SK-N-SH treated with all-trans-retinoic acid at 6 μM for 48 hours (cell line): ENCODE results near the gene POU3F3.

ENCODE experiments used
- ATAC-seq: fragments of 200-7000 bp; cut with Tn5 transposase; 3 replicates; pipeline ENCODE4 v1.9.1; 2020; ENCODE audit warnings: mild to moderate bottlenecking, moderate library complexity
- ARNTL ChIP-seq: fragments of 450-650 bp; formaldehyde crosslinking; IDR thresholded peaks from 2 replicates; pipeline ENCODE4 v1.5.0; 2020; ENCODE audit warnings: low read depth, mild to moderate bottlenecking, moderate library complexity, borderline replicate concordance
- BACH2 ChIP-seq: fragments of 250-450 bp; sonication (Bioruptor Pico); IDR thresholded peaks from 2 replicates; pipeline ENCODE4 v1.9.0; 2021; ENCODE audit warnings: mild to moderate bottlenecking, borderline replicate concordance
- CREB5 ChIP-seq: fragments of 250-450 bp; sonication (Bioruptor Pico); IDR thresholded peaks from 2 replicates; pipeline ENCODE4 v1.5.1; 2020; ENCODE audit warnings: low read depth, mild to moderate bottlenecking, moderate library complexity
- CSDC2 ChIP-seq: fragments of 250-450 bp; sonication (Bioruptor Pico); IDR thresholded peaks from 2 replicates; pipeline ENCODE4 v1.5.0; 2020; ENCODE audit warnings: mild to moderate bottlenecking, moderate library complexity
- ESRRG ChIP-seq: fragments of 250-450 bp; sonication (Bioruptor Pico); IDR thresholded peaks from 2 replicates; pipeline ENCODE4 v1.6.1; 2021; ENCODE audit warnings: mild to moderate bottlenecking
- GLIS3 ChIP-seq: fragments of 250-450 bp; sonication (Bioruptor Pico); IDR thresholded peaks from 2 replicates; pipeline ENCODE4 v1.5.0; 2020; ENCODE audit warnings: mild to moderate bottlenecking, moderate library complexity
- ISL1 ChIP-seq: fragments of 250-450 bp; sonication (Bioruptor Pico); IDR thresholded peaks from 2 replicates; pipeline ENCODE4 v2.1.2; 2022; ENCODE audit warnings: mild to moderate bottlenecking, moderate library complexity
- OSR1 ChIP-seq: fragments of 250-450 bp; sonication (Bioruptor Pico); IDR thresholded peaks from 2 replicates; pipeline ENCODE4 v1.8.0; 2022; ENCODE audit warnings: moderate library complexity, mild to moderate bottlenecking, inconsistent platforms
- PATZ1 ChIP-seq: fragments of 250-450 bp; sonication (Bioruptor Pico); IDR thresholded peaks from 2 replicates; pipeline ENCODE4 v1.8.0; 2020; ENCODE audit warnings: mild to moderate bottlenecking, moderate library complexity, borderline replicate concordance
- PPARA ChIP-seq: fragments of 250-450 bp; sonication (Bioruptor Pico); IDR thresholded peaks from 2 replicates; pipeline ENCODE4 v1.5.0; 2020; ENCODE audit warnings: mild to moderate bottlenecking, borderline replicate concordance
- RARB ChIP-seq: fragments of 250-450 bp; sonication (Bioruptor Pico); IDR thresholded peaks from 2 replicates; pipeline ENCODE4 v1.8.0; 2021; ENCODE audit warnings: mild to moderate bottlenecking, moderate library complexity
- SNAI2 ChIP-seq: fragments of 250-450 bp; sonication (Bioruptor Pico); IDR thresholded peaks from 2 replicates; pipeline ENCODE4 v1.5.0; 2020; ENCODE audit warnings: mild to moderate bottlenecking, moderate library complexity
- TCF4 ChIP-seq: fragments of 250-450 bp; sonication (Bioruptor Pico); IDR thresholded peaks from 2 replicates; pipeline ENCODE4 v1.8.0; 2021; ENCODE audit warnings: mild to moderate bottlenecking, moderate library complexity, borderline replicate concordance
- TOX ChIP-seq: fragments of 250-450 bp; sonication (Bioruptor Pico); IDR thresholded peaks from 2 replicates; pipeline ENCODE4 v1.8.0; 2021; ENCODE audit warnings: mild to moderate bottlenecking, moderate library complexity, borderline replicate concordance
- TSHZ2 ChIP-seq: fragments of 250-450 bp; sonication (Bioruptor Pico); IDR thresholded peaks from 2 replicates; pipeline ENCODE4 v1.5.0; 2020; ENCODE audit warnings: mild to moderate bottlenecking, moderate library complexity
- ZC3H10 ChIP-seq: fragments of 250-450 bp; sonication (Bioruptor Pico); IDR thresholded peaks from 2 replicates; pipeline ENCODE4 v1.5.1; 2021; ENCODE audit warnings: mild to moderate bottlenecking, moderate library complexity
- ZFP3 ChIP-seq: fragments of 250-450 bp; sonication (Bioruptor Pico); IDR thresholded peaks from 2 replicates; pipeline ENCODE4 v1.5.0; 2020; ENCODE audit warnings: mild to moderate bottlenecking, moderate library complexity
- ZFP30 ChIP-seq: fragments of 450-650 bp; formaldehyde crosslinking; IDR thresholded peaks from 2 replicates; pipeline ENCODE4 v1.5.0; 2022; ENCODE audit warnings: mild to moderate bottlenecking, moderate library complexity
- ZNF565 ChIP-seq: fragments of 450-650 bp; formaldehyde crosslinking; conservative IDR thresholded peaks from 2 replicates; pipeline ENCODE4 v1.5.0; 2020; ENCODE audit warnings: low read depth, mild to moderate bottlenecking, moderate library complexity
- ZNF70 ChIP-seq: fragments of 450-650 bp; formaldehyde crosslinking; IDR thresholded peaks from 2 replicates; pipeline ENCODE4 v1.5.0; 2020; ENCODE audit warnings: mild to moderate bottlenecking, moderate library complexity
- ZNF8 ChIP-seq: fragments of 450-650 bp; formaldehyde crosslinking; IDR thresholded peaks from 2 replicates; pipeline ENCODE4 v1.5.0; 2020; ENCODE audit warnings: mild to moderate bottlenecking, moderate library complexity
- TF ChIP-seq, protein P1 (sequence below): fragments of 250-450 bp; sonication (Bioruptor Pico); IDR thresholded peaks from 2 replicates; pipeline ENCODE4 v1.5.1; 2021; ENCODE audit warnings: mild to moderate bottlenecking, moderate library complexity

The POU3F3 gene

DNA sequence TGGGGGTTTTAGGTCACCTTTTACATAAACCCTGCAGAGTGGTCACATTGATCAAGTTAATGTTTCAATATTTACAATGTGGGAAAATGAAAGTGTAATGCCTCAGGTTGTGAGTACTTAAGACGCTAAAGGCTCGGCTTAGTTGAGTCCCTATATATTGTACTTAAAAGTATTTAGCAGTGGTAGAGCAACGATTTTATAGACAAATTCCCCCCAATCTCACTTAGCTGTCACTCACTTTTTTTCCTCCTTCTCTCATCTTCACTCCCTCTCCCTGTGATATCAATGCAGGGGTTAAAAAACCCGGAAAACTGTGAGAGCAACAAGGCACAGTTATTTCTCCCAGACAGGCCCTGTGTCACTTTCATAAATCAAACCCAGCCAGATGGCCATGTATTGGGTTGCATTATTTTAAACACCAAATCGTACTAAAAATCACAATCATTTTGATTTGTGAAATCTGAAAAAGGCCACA is 5.4 kb downstream of the POU3F3 start (continued):
- TF ChIP-seq, protein P1, sequence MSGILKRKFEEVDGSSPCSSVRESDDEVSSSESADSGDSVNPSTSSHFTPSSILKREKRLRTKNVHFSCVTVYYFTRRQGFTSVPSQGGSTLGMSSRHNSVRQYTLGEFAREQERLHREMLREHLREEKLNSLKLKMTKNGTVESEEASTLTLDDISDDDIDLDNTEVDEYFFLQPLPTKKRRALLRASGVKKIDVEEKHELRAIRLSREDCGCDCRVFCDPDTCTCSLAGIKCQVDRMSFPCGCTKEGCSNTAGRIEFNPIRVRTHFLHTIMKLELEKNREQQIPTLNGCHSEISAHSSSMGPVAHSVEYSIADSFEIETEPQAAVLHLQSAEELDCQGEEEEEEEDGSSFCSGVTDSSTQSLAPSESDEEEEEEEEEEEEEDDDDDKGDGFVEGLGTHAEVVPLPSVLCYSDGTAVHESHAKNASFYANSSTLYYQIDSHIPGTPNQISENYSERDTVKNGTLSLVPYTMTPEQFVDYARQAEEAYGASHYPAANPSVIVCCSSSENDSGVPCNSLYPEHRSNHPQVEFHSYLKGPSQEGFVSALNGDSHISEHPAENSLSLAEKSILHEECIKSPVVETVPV (CRISPR knock-in tag): no peak
- no peak for TF ChIP-seq ZC3H10 (CRISPR knock-in tag)
- TF ChIP-seq CSDC2: no peak

DNA sequence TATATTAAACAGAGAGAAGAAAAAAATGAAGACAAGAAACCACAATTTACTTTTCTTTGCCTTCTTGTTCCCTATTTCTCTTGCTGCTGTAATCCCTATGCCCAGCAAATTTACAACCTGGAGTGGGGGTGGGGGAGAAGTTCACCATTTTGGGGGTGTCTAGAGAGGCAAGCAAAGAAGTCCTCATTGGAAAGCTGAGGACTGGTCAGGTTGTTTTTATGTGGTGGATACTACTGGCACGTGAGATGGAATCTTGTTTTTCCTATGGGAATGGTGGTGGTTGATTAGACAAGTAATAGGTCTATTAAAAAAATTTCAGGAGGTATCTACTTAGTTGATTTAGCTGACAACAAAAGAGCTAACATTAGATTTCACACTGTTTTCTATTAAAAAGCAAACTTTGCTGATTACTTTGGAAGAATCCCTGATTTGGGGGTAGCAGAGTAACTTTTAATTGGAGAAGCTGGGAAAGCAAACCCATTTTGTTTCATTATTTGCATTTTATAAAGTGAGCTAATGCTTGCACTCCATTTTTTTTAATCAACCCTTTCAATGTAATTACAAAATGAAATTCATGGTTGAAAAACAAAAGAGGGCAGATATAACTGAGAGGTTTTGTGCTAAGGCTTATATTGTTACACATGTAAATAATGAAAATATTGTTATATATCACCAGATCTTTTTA is 6.0 kb downstream of the POU3F3 start:
- ATAC-seq: no peak
- TF ChIP-seq ARNTL (no peak), ESRRG (CRISPR knock-in tag) (no peak), SNAI2 (CRISPR knock-in tag) (no peak), CREB5 (CRISPR knock-in tag) (no peak), PATZ1 (CRISPR knock-in tag) (no peak), ISL1 (no peak), TSHZ2 (no peak), ZNF8 (no peak), PPARA (CRISPR knock-in tag) (no peak), OSR1 (CRISPR knock-in tag) (no peak), BACH2 (no peak), TCF4 (CRISPR knock-in tag) (no peak), ZC3H10 (CRISPR knock-in tag) (no peak), GLIS3 (CRISPR knock-in tag) (no peak), ZFP30 (CRISPR knock-in tag) (no peak), CSDC2 (no peak), ZNF565 (CRISPR knock-in tag) (no peak)
- TF ChIP-seq, protein P1 (CRISPR knock-in tag): no peak

- no peak for ATAC-seq
- no peak for TF ChIP-seq BACH2
- no peak for TF ChIP-seq RARB (CRISPR knock-in tag)
- no peak for TF ChIP-seq TCF4 (CRISPR knock-in tag)
- TF ChIP-seq ZC3H10 (CRISPR knock-in tag): no peak
Measured at GRCh38 chr2:104860451-104860790, 6.5 kb downstream of the POU3F3 start.

DNA sequence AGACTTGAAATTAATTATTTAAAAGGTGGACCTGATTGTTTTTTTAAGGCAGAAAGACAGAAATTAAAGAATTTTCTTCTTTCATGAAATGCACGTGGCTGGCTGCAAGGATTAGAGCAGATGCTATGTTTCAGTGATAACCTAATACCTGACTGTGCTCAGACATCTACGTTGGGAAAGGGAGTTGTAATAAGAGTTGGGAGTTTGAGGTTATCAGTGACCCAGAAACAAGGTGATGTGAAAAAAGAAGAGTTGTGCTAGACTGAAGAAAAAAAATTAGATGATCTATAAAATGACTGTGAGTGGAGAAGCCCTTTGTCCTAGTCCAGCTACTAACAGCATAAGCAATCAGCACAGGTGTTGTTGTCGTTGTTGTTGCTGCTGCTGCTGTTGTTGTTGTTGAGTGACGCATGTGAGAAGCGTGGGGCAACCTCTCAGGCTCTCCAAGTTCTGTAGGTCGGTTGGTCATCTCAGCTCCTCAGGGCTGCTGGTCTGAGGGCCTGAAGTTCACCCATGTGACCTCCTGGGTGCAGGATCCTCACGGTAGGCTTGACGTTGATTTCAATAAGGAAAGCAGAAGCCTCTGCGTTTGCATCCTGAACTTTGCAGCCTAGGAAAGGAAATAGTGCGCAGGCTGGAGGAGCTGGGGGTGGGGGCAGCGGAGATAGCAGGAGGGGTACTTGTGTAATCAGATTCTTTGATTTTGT is 7.6 kb downstream of the POU3F3 start:
- ATAC-seq: no peak
- TF ChIP-seq ARNTL (no peak), ZFP3 (CRISPR knock-in tag) (no peak), TCF4 (CRISPR knock-in tag) (no peak), TOX (CRISPR knock-in tag) (no peak), BACH2 (no peak), TSHZ2 (no peak), RARB (CRISPR knock-in tag) (no peak), ISL1 (no peak), ZNF8 (no peak), ESRRG (CRISPR knock-in tag) (no peak), ZNF70 (CRISPR knock-in tag) (no peak), ZFP30 (CRISPR knock-in tag) (no peak), ZNF565 (CRISPR knock-in tag) (no peak)
